ENCODE measurements around the gene TXNDC11. TPM values are rescaled to one million over a fixed set of nuclear protein-coding genes. Genes with fewer than 3 reads are reported as not detected.

Gene TXNDC11
- total RNA-seq, 1 donor from 2014 or later: 86.5 TPM

- H3K27me3 ChIP-seq: no peaks in the 10 kb centered on the region
- no peak overlapping the region for H3K27ac ChIP-seq
- no peaks in the 10 kb centered on the region for H3K9me3 ChIP-seq
- peaks cover 0 to 13% of the 10 kb centered on the region in 2 donors for H3K4me1 ChIP-seq
- no peak overlapping the region for H3K4me3 ChIP-seq
- TF ChIP-seq CTCF (IDR thresholded peaks at IDR 0.05): no peak
- intact Hi-C loops (cut with DNase I): no loop called here
- no peak for DNase-seq (ENCODE audit: low spot score in 2 of 2)
- H3K36me3 ChIP-seq: peaks cover 12 to 17% of the 10 kb centered on the region in 2 donors
Measured at GRCh38 chr16:11738742-11739544, 3.7 kb downstream of the TXNDC11 start.

GRCh38 chr16:11737713-11738112 is 4.9 kb downstream of the TXNDC11 start:
- DNase-seq (ENCODE audit: low spot score in 2 of 2): no peak
- Histone ChIP-seq H3K27ac (no peak overlapping the region), H3K4me1 (peaks cover 0 to 9% of the 10 kb centered on the region in 2 donors), H3K9me3 (no peaks in the 10 kb centered on the region), H3K36me3 (peaks cover 22 to 24% of the 10 kb centered on the region in 2 donors), H3K4me3 (no peak overlapping the region), H3K27me3 (no peaks in the 10 kb centered on the region)
- intact Hi-C loops (cut with DNase I): no loop called here
- TF ChIP-seq CTCF (IDR thresholded peaks at IDR 0.05): no peak

GRCh38 chr16:11736903-11737302 is 5.8 kb downstream of the TXNDC11 start:
- H3K4me1 ChIP-seq: peaks cover 0 to 9% of the 10 kb centered on the region in 2 donors
- H3K9me3 ChIP-seq: no peaks in the 10 kb centered on the region
- no peak overlapping the region for H3K4me3 ChIP-seq
- TF ChIP-seq CTCF (IDR thresholded peaks at IDR 0.05): no peak
- H3K36me3 ChIP-seq: peaks cover 31 to 32% of the 10 kb centered on the region in 2 donors
- H3K27ac ChIP-seq: no peak overlapping the region
- DNase-seq (ENCODE audit: low spot score in 2 of 2): no peak
- H3K27me3 ChIP-seq: no peaks in the 10 kb centered on the region
- intact Hi-C loops (cut with DNase I): no loop called here

GRCh38 chr16:11735787-11736186 is 6.9 kb downstream of the TXNDC11 start:
- no peak for DNase-seq (ENCODE audit: low spot score in 2 of 2)
- H3K27ac ChIP-seq: no peak overlapping the region
- intact Hi-C loops (cut with DNase I): no loop called here

GRCh38 chr16:11734653-11735043 is 8.0 kb downstream of the TXNDC11 start:
- Histone ChIP-seq H3K36me3 (peaks cover 41 to 51% of the 10 kb centered on the region in 2 donors), H3K27ac (peak overlapping the region in 1 of 2 donors; percentile 19), H3K4me3 (no peak overlapping the region), H3K9me3 (no peaks in the 10 kb centered on the region), H3K27me3 (no peaks in the 10 kb centered on the region), H3K4me1 (peaks cover 0 to 3% of the 10 kb centered on the region in 2 donors)
- DNase-seq (ENCODE audit: low spot score in 2 of 2): no peak
- no peak for TF ChIP-seq CTCF (IDR thresholded peaks at IDR 0.05)
- intact Hi-C loops (cut with DNase I): no loop called here

More at GRCh38 chr16:11735787-11736186, 6.9 kb downstream of the TXNDC11 start:
- peaks cover 0 to 6% of the 10 kb centered on the region in 2 donors for H3K4me1 ChIP-seq
- no peaks in the 10 kb centered on the region for H3K9me3 ChIP-seq
- H3K4me3 ChIP-seq: no peak overlapping the region
- no peak for TF ChIP-seq CTCF (IDR thresholded peaks at IDR 0.05)
- peaks cover 33 to 41% of the 10 kb centered on the region in 2 donors for H3K36me3 ChIP-seq
- no peaks in the 10 kb centered on the region for H3K27me3 ChIP-seq

All from ascending aorta (tissue), 2 donors.